Retinal pigment epithelial cell (primary cell): Measurements from ENCODE around the gene MAST4.
A peak's percentile ranks its signal among the peaks of the same experiment; 100 is the strongest.

Source experiments
- DNase-seq: peaks from one replicate; pipeline ENCODE4 v3.0.0-alpha.2; 2010; ENCODE audit warnings: low read depth
- H3K4me3 ChIP-seq: 2 replicates; pipeline ENCODE4 v1.5.1; 2011; ENCODE audit warnings: mild to moderate bottlenecking, low read length, control low read depth, moderate library complexity
- TF ChIP-seq, protein P1 (sequence below): conservative IDR thresholded peaks from 2 replicates; pipeline ENCODE4 v1.5.1; 2011; ENCODE audit warnings: low read depth, low read length, control low read depth, inconsistent platforms

The MAST4 gene

DNA sequence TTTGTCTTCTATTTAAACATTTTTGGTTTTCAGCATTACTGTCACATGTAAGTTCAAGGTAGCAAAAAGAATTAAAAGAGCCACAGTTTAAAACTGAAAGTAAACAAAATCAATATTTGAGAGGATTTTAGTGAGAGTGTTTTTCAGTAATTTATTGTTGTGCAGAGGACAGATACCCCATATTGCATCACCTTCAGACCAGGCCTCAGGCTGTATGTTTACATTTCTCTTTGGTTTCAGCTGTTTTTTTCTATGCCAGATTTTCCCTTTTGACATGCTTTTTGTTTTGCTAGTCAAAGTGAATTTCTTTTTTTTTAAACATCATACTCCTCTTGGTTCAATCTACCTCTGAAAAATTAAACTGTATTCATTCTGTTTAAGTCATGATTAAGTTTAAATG is 47.2 kb downstream of the MAST4 start:
- DNase-seq = no peak
- H3K4me3 ChIP-seq = no peak overlapping the region
- TF ChIP-seq, protein P1, sequence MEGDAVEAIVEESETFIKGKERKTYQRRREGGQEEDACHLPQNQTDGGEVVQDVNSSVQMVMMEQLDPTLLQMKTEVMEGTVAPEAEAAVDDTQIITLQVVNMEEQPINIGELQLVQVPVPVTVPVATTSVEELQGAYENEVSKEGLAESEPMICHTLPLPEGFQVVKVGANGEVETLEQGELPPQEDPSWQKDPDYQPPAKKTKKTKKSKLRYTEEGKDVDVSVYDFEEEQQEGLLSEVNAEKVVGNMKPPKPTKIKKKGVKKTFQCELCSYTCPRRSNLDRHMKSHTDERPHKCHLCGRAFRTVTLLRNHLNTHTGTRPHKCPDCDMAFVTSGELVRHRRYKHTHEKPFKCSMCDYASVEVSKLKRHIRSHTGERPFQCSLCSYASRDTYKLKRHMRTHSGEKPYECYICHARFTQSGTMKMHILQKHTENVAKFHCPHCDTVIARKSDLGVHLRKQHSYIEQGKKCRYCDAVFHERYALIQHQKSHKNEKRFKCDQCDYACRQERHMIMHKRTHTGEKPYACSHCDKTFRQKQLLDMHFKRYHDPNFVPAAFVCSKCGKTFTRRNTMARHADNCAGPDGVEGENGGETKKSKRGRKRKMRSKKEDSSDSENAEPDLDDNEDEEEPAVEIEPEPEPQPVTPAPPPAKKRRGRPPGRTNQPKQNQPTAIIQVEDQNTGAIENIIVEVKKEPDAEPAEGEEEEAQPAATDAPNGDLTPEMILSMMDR = no peak

DNA sequence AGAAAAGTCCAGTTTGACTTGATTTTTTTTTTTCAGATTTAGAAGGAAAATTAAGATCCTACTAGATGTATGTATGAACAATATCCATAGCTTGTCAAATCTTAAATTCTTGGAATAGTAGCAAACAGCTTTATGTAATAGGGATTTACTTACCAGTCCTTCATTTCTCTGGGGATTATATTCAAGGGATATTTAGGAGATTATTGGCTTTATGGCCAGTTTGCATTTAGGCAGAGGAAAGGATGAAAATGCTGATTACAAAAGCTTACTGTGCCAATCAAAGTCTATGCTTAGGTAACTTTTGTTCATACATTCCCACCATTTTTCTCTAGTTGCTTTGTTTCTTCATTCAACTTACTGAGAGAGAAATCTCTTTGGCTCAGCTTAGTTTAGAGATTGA is 47.9 kb downstream of the MAST4 start:
- DNase-seq = peak; percentile 61
- TF ChIP-seq, protein P1 = no peak
- no peak overlapping the region for H3K4me3 ChIP-seq

DNA sequence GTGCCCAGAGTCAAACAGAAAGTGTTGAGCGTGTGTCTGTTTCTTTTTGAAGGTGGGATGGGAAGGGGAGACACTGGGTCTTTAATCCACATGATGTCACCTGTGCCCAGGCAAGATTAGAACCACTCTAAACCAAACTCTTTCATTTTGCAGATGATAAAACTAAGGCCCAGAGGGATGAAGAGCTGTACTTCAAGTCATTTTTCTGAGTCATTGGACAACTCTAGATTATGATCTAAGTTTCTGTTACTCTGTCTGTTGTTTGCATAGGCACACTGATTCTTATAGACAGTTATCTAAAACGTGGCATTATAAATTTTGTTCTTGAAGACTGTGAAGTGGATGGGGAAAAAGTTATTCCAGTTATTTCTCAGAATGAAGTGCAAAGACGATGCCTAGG is 48.8 kb downstream of the MAST4 start:
- no peak for DNase-seq
- no peak overlapping the region for H3K4me3 ChIP-seq
- TF ChIP-seq, protein P1 = no peak

DNA sequence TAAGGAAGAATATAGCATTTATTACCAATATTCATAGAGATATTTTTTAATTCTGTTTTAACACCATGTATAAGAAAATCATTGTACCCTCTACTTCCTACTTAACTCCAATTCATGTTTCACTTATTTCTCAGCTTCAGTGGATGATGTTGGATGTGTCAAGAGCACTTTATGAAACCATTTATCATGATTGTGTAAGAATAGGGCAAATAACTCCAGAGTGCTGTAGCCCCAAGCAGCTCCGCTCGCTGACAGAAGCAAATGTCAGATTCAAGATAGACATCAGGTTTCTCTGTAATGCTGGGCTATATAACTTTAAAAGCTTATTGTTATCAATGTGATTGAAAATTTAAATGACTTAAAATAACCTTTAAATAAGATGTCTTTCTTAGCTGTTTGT is 50.4 kb downstream of the MAST4 start:
- no peak overlapping the region for H3K4me3 ChIP-seq
- TF ChIP-seq, protein P1 = no peak
- no peak for DNase-seq

DNA sequence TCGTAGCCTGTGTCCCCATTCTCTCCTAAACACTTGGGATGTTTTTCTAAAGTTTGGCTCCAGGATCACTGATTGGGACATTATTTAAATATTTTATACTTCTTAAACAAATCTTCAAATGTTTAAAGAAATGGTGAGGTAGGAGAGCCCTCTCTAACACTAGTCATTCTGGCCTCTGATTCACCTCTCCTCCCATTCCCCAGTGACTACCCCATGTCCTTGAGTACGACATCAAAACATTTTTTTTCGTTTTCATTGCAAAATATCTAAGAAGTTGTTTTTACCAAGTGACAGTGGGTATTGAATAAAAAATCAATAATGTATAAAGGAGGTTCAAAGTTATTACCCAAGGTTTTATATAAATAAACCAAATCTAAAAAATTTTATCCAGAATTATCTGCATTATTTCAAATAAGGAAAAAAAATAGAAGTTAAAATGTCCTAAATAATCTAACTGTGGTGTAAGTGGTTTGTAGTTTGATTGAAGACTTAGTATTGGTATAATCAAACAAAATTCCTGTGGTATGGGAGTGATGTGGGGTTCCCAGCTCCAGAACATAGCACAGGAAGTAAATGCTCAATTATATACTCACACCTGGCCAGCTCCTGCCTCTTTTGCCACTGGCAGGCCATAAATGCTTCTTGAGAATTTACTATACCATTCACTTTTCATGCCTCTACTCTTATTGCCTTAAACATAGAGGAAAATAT is 51.1 kb downstream of the MAST4 start:
- DNase-seq = no peak
- TF ChIP-seq, protein P1 = no peak
- H3K4me3 ChIP-seq = no peak overlapping the region

DNA sequence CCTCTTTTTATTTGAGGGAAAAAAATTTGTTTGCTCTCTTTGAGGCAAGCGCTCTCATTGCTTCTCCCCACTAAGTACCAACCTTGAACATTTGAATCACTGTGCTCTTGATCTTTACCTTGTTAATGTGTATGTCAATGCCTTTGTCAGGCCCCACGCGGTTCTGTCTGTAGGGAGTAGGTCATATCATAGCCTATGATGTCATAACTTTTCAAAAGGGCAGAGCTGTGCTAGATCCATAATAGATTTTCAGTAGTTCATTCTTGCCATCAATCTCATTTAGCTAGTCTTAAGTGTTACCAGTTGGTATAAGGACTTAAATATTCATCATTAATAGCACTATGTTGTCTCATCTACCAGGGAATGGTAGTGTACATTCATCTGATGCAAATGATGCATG is 56.6 kb downstream of the MAST4 start:
- no peak overlapping the region for H3K4me3 ChIP-seq

DNA sequence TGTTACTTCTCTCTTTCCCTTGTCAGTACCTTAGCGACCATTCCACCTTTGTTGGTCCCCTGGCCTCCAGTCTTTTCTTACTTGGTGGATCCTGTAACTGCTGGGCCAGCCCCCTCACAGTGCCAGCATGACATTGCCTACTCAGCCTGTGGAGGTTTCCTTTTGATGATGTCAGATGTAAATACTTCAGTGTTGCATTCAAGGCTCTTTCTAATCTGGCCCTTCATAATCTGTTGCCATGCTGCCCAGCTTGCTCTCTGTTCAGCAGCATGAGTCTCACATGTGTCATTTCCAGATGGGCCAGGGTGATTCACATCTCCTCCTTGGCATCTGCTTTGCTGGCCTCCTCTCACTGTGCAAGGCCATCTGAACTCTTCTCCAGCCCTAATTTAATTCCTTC is 57.1 kb downstream of the MAST4 start:
- DNase-seq = no peak
- TF ChIP-seq, protein P1 = no peak
- H3K4me3 ChIP-seq = no peak overlapping the region

More for the DNA sequence above, 56.6 kb downstream of the MAST4 start:
- no peak for DNase-seq
- TF ChIP-seq, protein P1 = no peak
